Stimulated activated CD8-positive, alpha-beta memory T cell treated with anti-CD3 and anti-CD28 coated beads, Interleukin-15, amount 100 ng/mL, for 1 hour (primary cell): Measurements from ENCODE around the gene AUTS2.

ENCODE experiments used
- DNase-seq: peaks from one replicate; pipeline ENCODE4 v3.0.0-alpha.2; 2020; ENCODE audit warnings: low read depth

The AUTS2 gene

GRCh38 chr7:70758646-70759045 is 1160.4 kb downstream of the AUTS2 start:
- DNase-seq: no peak

GRCh38 chr7:70759674-70760073 is 1161.4 kb downstream of the AUTS2 start:
- DNase-seq: no peak

GRCh38 chr7:70761711-70762328 is 1163.5 kb downstream of the AUTS2 start:
- DNase-seq: no peak

- no peak for DNase-seq
Measured at GRCh38 chr7:70762696-70763095, 1164.4 kb downstream of the AUTS2 start.

- DNase-seq: no peak
Measured at GRCh38 chr7:70763961-70764691, 1165.9 kb downstream of the AUTS2 start.

- DNase-seq: no peak
Measured at GRCh38 chr7:70764701-70765208, 1166.5 kb downstream of the AUTS2 start.

- no peak for DNase-seq
Measured at GRCh38 chr7:70765651-70766050, 1167.4 kb downstream of the AUTS2 start.

- no peak for DNase-seq
Measured at GRCh38 chr7:70766109-70766508, 1167.8 kb downstream of the AUTS2 start.

- DNase-seq: no peak
Measured at GRCh38 chr7:70766694-70767093, 1168.4 kb downstream of the AUTS2 start.

GRCh38 chr7:70770154-70770553 is 1171.9 kb downstream of the AUTS2 start:
- DNase-seq: no peak

GRCh38 chr7:70771451-70771850 is 1173.2 kb downstream of the AUTS2 start:
- no peak for DNase-seq

- no peak for DNase-seq
Measured at GRCh38 chr7:70772891-70773290, 1174.6 kb downstream of the AUTS2 start.

- DNase-seq: no peak
Measured at GRCh38 chr7:70773406-70773805, 1175.1 kb downstream of the AUTS2 start.

- no peak for DNase-seq
Measured at GRCh38 chr7:70774950-70775527, 1176.8 kb downstream of the AUTS2 start.

- DNase-seq: no peak
Measured at GRCh38 chr7:70775570-70776156, 1177.4 kb downstream of the AUTS2 start.

- DNase-seq: no peak
Measured at GRCh38 chr7:70776627-70777101, 1178.4 kb downstream of the AUTS2 start.

GRCh38 chr7:70777251-70777650 is 1179.0 kb downstream of the AUTS2 start:
- no peak for DNase-seq

GRCh38 chr7:70778585-70778984 is 1180.3 kb downstream of the AUTS2 start:
- DNase-seq: no peak

- DNase-seq: no peak
Measured at GRCh38 chr7:70779321-70779720, 1181.0 kb downstream of the AUTS2 start.

- no peak for DNase-seq
Measured at GRCh38 chr7:70781922-70782311, 1183.6 kb downstream of the AUTS2 start.

- no peak for DNase-seq
Measured at GRCh38 chr7:70782796-70783195, 1184.5 kb downstream of the AUTS2 start.

GRCh38 chr7:70785427-70785826 is 1187.2 kb downstream of the AUTS2 start:
- DNase-seq: no peak

- DNase-seq: no peak
Measured at GRCh38 chr7:70786076-70786475, 1187.8 kb downstream of the AUTS2 start.
